Stimulated activated CD8-positive, alpha-beta memory T cell treated with anti-CD3 and anti-CD28 coated beads, Interleukin-12 subunit alpha, Interleukin-12 subunit beta, amount 100 ng/mL, for 24 hours (primary cell): ENCODE measurements around the gene WIPF2.

Experiments
- DNase-seq: peaks from one replicate; pipeline ENCODE4 v3.0.0-alpha.2; 2020; ENCODE audit errors: extremely low read depth

The WIPF2 gene

DNA sequence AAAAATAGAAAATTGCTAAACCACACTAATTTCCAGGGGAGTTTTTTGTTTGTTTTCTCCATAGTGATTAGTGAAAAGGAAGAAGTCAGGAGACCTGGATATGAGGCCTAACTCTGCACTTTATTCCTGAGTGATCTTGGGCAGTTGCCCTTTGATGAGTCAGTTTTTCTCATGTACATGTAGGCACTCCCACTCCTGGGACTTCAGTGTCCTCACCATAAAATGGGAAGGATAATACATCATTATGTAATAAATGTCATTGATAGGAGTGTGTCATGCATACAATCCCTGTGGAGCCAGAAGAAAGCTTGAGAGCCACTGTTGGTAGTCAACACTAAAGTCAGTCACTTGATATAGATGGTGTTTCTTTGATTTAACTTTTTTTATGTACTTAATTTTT is 32.5 kb downstream of the WIPF2 start:
- no peak for DNase-seq

DNA sequence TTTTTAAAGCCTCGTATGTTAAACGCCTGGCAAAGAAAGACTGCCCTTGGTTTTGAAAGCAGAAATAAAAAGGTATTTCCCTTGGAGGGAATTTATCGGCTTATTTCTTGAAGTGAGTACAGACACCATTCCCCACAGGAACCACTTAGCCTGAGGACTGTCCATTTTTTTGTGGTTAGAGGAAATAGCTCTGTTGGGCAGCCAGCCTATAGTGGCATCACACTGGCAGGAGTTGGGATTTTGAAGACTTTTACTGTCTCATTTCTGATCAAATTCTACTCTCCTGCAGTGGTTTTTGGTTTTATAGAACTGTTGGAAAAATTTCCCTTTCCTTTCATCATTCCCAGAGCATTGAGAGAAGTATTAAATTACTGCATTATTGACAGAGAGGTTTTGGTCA is 34.5 kb downstream of the WIPF2 start:
- DNase-seq: no peak

DNA sequence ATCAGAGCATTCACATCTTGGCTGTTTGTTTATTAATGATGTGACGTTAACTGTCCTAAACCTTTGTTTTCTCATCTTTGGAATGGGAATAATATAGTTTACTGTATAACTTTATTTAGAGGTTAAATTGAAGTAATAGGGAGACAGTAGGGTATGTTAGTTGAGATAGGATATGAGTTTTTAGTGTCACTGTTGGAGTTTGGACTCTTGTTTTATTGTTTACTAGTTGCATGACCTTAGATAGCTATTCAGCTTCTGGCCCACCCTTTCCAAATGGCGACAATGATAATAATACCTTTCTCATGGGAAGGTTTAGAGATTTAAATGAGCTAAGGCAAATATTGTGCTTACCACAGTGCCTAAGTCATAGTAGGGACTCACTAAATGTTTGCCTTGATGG is 40.4 kb downstream of the WIPF2 start:
- DNase-seq: no peak

DNA sequence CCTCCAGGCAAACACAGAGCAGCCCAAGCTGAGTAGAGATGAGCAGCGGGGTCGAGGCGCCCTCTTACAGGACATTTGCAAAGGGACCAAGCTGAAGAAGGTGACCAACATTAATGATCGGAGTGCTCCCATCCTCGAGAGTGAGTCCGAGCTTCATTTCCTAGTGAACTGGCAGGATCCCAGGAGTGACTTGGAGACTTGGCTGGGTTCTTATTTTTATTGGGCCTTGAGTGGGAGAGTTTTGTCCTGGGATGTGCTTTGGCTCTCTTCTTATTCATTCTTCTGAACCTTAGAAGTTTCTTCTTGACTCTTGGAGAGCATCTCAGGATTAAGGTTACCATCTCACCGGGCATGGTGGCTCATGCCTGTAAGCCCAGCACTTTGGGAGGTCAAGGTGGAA is 41.4 kb downstream of the WIPF2 start:
- no peak for DNase-seq

DNA sequence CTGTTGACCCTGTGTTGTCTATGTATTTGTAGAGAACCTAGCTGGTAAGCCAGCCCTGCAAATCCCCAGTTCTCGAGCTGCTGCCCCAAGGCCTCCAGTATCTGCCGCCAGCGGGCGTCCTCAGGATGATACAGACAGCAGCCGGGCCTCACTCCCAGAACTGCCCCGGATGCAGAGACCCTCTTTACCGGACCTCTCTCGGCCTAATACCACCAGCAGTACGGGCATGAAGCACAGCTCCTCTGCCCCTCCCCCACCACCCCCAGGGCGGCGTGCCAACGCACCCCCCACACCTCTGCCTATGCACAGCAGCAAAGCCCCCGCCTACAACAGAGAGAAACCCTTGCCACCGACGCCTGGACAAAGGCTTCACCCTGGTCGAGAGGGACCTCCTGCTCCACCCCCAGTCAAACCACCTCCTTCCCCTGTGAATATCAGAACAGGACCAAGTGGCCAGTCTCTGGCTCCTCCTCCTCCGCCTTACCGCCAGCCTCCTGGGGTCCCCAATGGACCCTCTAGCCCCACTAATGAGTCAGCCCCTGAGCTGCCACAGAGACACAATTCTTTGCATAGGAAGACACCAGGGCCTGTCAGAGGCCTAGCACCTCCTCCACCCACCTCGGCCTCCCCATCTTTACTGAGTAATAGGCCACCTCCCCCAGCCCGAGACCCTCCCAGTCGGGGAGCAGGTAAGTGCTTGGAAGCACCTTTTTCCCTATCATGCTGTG is 45.5 kb downstream of the WIPF2 start:
- no peak for DNase-seq

DNA sequence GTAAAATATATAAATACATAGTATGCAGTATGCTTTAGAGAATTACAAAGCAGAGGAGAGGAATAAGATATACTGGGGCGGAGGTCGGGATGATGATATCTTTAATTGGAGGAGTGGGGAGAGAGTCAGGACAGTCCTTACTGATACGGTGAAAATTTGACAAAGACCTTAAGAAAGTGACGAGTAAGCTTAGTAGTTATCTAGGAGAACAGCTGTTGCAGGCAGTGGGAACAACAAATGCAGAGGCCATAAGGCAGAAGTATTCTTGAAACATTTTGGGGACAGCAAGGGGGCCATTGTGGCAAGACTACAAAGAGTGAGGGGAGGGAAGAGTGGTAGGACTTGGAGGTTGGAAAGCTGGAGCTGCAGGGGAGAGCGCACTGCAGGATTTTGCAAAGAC is 46.2 kb downstream of the WIPF2 start:
- DNase-seq: no peak

DNA sequence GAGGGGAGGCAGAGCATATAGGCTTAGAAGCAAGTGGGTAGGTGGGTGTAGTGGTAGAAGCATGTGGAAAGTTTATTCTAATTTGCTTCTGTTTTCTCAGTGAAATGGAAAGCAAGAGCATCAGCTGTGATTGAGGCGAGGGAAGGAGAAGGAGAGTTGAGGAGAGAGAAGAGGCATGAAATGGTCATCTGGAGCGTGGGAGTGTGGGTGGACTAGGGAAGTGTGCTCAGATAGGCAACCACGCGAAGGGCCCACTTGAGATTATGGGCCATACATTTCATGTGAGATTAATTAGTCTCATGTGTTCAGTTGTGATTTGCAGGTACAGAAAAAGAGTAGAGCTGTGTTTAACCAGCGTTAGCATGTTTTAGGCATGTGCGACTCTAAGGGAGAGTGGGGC is 47.8 kb downstream of the WIPF2 start:
- DNase-seq: no peak

DNA sequence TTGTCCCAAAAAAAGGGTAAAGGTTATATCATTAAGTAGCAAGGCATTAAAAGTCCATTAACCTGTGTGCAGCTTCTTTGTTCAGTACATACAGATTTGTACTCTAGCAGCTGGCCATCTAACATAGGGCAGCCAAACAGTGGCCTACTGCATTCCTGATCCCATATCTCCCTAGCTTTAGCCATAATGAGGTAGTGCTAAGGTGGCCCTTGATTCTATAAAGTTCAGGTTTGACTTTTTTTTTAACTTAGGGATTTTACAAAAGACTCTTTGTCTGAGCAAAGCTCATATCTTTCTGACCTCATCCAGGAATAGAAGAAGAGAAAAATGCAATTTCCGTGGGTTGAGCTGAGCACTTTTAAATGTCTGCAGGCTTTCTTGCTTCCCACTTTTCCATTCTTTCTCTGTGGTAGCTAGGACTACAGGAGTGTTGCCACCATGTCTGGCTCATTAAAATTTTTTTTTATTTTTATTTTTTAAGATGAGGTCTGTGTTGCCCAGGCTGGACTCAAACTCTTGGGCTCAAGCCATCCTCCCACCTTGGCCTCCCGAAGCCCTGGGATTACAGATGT is 49.1 kb downstream of the WIPF2 start:
- no peak for DNase-seq

DNA sequence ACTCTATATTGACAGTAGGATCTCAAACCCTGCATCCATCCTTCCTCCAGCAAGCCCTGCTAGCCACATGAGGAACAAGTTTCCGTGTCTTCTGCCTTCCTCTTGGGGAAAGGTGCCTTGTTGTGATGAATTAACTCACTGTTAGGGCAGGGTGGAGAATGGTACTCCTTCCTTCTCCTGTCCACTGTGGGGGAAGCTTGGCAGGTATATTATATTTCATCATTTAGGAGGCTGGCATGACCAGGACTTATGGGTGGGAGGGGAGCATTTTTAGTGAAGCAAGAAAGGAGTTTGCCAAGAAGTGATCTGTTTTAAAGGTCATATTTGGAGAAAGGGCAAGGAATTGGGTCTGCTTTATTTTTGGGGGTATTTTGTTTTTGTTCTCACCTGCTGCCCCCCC is 59.3 kb downstream of the WIPF2 start:
- DNase-seq: no peak

DNA sequence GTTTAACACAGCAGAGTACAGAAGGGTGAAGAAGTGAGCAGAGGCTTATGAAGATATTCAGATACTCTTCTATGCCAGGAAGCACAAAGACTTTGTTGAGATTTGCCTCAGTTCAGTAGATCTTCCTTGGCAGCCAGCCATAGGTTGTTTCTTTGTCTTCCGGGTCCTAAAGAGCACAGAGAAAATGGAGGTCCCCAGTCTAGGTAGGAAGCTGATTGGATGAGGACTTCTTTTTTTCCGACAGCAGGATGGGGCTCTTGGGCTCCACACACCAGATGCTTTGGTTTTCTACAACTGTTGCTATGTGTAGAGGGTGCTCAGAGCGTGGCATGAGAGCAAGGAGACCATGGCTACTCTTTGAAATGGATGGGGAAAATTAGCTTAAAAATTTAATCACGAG is 60.3 kb downstream of the WIPF2 start:
- no peak for DNase-seq

DNA sequence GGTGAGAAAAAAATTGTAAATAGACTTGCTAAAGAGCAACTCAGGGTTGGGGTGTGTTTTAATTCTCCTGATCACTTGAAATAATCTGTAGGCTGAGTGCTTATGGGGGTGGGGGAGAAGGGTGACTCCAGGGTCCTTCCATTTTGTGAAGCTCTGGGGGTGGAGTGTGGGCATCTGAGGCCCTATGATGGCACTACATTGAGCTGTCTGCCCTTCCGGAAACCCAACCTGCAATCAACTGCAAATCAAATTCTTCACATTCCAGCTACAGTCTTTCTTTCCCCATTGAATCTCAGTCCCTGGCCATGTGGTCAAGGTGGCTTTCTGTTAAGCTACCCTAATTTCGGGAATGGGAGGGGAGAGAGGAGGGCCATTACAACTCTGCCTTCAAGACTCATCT is 62.6 kb downstream of the WIPF2 start:
- DNase-seq: no peak

DNA sequence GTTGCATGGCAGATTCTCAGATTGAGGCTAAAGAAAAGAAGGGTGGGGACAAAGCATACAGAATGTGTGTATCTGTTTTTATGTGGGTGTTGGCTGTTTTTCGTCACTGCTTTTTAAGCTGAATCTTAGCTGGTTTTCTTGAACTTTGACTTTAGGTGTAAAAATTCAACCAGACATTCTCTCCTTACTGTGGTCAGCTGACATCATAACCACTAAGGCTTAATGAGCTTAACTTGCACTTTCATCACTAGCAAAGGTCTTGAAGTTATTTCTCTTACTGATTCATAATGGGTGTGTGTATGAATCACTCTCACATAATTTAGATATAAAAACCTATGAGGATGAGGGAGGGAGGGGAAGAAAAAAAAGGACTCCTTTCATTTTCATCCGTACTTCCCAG is 64.6 kb downstream of the WIPF2 start:
- DNase-seq: no peak

DNA sequence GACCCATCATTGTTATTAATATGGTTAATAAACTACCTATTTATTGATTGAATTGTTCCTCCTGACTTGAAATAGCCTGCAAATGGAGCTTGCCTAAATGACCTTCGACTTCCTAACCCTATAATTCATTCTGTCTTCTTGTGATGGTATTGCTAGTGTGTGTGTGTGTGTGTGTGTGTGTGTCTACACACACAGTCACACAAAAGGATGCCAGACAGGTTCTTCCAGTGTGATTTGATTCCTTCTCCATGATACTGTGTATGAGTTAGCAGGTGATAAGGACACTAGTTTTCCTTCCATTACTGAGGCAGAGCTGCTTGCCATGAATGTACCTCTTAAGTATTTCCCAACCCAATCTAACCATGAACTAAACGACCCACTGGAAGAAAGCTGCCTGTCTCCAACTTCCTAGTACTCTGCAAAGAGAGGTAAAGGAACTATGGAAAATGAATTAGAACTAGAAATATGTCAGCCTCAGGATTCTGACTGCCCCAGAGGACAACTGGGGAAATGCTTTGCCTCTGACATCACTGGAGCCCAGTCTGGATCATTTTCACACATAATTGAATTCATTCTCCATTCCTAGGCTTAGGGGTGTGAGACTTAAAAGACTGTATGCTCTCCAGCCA is 65.1 kb downstream of the WIPF2 start:
- DNase-seq: no peak

DNA sequence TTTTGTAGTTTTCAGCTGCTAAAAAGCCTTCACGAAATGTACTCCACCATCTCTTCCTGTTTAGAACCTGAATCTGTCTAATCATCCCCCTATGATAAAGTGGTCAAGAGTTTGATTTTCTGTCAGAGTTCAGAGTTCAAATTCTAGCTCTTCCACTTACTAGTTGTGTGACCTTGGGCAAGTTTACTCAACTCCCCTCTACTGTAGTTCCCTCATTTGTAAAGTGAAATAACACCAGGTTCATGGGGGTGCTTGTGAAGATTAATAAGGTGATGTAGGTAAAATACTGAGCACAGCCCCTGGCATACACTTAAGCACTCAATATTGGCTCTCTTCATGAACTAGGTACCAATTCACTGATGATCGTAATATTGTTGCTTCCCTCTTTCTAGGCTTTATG is 67.4 kb downstream of the WIPF2 start:
- no peak for DNase-seq

DNA sequence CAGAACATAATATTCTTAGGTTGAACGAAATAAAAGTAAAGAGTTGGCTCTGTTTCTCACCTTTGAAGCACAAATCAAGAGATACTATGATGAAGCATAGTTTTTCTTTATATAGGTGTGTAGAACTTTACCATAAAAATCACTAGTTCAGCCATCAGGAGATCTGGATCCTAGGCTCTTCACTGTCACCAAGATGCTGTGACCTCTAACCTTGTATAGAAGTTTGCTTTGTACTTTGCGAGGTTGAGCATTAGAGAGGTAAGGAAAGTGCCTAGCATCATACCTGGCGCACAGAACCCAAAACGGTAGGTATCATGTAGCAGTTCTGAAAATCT is 68.0 kb downstream of the WIPF2 start:
- no peak for DNase-seq

DNA sequence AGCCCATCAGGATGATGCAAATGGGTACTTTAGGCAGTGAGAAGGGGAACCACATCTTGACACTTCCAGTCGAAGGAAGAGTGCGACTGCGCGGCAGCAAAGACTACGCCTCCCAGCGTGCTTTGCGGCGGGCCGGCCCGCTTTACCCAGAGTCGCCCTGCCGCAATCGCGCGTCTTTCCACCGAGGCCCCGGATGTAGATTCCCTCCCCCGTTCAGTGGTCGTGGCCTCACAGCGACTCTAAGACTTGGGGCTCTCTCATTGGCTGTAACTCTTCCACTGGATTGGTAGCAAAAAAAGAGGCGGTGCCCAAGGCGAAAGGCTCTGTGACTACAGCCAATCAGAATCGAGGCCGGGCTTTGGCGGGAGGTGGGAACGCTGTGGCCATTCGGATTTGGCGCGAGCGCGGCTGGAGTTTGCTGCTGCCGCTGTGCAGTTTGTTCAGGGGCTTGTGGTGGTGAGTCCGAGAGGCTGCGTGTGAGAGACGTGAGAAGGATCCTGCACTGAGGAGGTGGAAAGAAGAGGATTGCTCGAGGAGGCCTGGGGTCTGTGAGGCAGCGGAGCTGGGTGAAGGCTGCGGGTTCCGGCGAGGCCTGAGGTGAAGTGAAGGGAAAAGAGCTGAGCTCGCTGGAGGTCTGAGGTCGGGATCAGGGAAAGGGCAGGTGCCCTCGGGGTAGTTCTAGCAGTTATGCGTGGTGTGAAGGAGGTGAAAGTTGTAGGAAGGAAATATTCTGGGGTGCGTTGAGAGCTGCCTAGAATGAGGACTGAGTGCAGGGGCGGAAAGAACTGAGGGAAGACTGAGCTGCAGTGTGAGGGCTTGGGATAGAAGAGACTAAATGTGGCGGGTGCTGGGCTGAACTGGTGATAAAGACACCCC is 68.6 kb downstream of the WIPF2 start, which contains the start of gene CDC6:
Gene CDC6, plus strand, starts transcription at position 386 of the 876 bp plus-strand sequence. CDS start 1,542 bp downstream, outside the sequence.
- peak; percentile 98 for DNase-seq

DNA sequence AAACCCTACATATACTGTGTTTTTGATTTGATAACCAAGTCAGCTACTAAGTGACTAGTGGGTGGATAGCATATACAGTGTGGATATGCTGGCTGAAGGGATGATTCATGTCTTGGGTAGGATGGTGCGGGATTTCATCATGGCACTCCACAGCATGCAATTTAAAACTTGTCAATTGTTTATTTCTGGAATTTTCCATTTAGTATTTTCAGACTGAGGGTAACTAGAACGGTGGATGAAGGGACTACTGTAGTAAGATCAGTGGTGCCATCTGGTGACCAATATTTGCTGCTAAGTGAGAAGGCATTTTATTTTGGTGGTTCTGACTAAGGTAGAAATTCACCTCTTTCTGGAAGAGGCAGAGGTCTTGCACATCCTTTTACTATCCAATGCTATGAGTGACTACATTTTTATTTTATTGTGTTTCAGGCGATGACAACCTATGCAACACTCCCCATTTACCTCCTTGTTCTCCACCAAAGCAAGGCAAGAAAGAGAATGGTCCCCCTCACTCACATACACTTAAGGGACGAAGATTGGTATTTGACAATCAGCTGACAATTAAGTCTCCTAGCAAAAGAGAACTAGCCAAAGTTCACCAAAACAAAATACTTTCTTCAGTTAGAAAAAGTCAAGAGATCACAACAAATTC is 71.7 kb downstream of the WIPF2 start:
- DNase-seq: no peak

DNA sequence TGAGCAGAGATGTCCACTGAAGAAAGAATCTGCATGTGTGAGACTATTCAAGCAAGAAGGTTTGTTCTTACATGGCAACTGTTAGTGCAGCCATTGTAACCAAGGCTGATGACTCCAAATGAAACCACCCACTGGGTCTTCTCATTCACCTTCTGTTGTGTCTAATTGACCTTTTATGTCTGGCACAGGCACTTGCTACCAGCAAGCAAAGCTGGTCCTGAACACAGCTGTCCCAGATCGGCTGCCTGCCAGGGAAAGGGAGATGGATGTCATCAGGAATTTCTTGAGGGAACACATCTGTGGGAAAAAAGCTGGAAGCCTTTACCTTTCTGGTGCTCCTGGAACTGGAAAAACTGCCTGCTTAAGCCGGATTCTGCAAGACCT is 72.2 kb downstream of the WIPF2 start:
- DNase-seq: no peak

DNA sequence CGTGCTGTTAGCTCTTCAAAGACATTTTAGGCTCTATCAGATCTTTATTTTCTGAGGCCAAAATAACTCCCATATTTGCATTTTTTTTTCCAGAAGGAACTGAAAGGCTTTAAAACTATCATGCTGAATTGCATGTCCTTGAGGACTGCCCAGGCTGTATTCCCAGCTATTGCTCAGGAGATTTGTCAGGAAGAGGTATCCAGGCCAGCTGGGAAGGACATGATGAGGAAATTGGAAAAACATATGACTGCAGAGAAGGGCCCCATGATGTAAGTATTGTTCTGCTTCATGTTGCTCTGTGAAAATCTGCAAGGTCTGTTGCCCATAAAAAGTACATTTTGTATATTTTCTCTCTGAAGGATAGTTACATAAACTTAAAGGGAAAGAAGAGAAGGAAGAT is 74.3 kb downstream of the WIPF2 start:
- no peak for DNase-seq

DNA sequence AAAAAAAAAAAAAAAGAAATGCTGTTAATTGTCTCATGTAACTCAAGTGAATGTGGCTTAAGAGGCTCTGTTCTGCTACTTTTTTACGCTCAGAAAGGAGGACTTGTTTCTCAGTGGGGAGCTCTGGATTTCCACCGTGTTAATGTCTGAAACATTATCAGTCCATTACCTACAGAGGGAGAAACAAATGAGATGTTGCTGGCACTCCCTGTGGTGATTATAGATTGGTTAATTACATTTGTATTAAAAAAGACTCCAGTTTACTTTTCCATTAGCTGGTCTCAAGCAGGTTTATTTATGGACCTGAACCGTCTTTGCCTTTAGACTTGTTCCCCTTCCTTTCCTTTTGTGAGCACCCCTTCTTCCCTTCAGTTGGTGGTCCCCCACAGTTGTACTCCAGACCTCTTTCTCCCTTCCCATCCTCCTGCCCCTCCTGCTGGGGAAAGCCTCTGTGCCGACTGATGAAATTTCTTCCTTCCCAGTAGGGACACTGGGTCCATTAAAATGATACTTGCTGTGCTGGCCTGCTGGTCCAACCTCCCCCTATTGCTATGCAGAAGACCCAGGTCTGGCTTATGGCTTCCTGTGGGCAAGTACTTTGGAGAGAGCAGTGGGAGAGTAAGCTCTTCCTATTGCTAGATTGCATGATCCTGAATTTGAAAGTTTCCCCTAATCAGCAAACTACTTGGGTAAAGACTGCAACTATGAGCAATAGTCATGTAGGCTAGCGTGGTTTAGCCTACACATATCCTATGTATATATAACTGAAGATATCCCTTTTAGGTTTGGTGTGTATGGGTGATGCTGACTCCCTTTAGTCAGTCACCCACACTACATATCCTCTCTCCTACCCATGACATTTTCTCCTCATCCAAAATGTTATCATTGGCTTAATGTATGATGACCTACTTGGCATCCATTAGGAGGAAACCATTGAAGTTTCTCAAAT is 76.7 kb downstream of the WIPF2 start:
- no peak for DNase-seq

DNA sequence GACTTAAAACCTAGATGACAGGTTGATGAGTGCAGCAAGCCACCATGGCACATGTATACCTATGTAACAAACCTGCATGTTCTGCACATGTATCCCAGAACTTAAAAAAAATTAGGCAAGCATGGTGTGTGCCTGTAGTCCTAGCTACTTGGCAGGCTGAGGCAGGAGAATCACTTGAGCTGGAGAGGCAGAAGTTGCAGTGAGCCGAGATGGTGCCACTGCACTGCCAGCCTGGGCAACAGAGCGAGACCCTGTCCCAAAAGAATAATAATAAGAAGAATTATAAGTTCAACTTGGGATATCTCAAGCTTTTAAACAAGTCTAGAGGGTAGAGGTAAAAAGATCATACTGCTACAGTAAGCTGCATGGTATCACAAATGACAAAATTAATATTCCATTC is 78.4 kb downstream of the WIPF2 start:
- DNase-seq: no peak
